Adrenal gland (tissue), 12 donors: Measurements from ENCODE around the gene VAMP3. TPM values are rescaled to one million over a fixed set of nuclear protein-coding genes. Genes with fewer than 3 reads are reported as not detected.

Experiments used
- DNase-seq, 7 donors: peaks; one replicate each; pipeline ENCODE4 v3.0.0-alpha.2; 2019 to 2020
- H3K27ac ChIP-seq, 5 donors: fragments of 200-600 bp; sonication (generic) in 4 of 5; 1 replicate in 3 of 5; 2 replicates in 2 of 5; pipeline versions ENCODE4 v1.5.1 to v1.8.0; 2016 to 2020; ENCODE audit warnings: mild to moderate bottlenecking in 1 of 5
- H3K27me3 ChIP-seq: fragments of 200-600 bp; 2 replicates; pipeline ENCODE4 v1.8.0; 2021
- H3K36me3 ChIP-seq, 2 donors: fragments of 200-600 bp; replicated peaks in 1 of 2; 1 replicate in 1 of 2; 2 replicates in 1 of 2; pipeline versions ENCODE4 v1.5.1 to v1.8.0; 2018 to 2022
- H3K4me1 ChIP-seq, 2 donors: fragments of 200-600 bp; replicated peaks in 1 of 2; 1 replicate in 1 of 2; 2 replicates in 1 of 2; pipeline versions ENCODE4 v1.5.1 to v1.8.0; 2018 to 2021
- H3K4me3 ChIP-seq, 4 donors: fragments of 200-600 bp; sonication (generic) in 3 of 4; one replicate each; pipeline ENCODE4 v1.5.1; 2016 to 2018
- H3K9me3 ChIP-seq, 3 donors: fragments of 200-600 bp; sonication (generic) in 1 of 3; replicated peaks in 1 of 3; 1 replicate in 2 of 3; 2 replicates in 1 of 3; pipeline versions ENCODE4 v1.5.1 to v1.8.0; 2016 to 2021
- POLR2A ChIP-seq, 2 donors: fragments of 450-650 bp; IDR thresholded peaks; one replicate each; pipeline ENCODE4 v1.6.1; 2017; ENCODE audit warnings: antibody characterized with exemption in 2 of 2, mild to moderate bottlenecking in 2 of 2, moderate library complexity in 1 of 2
- WGBS, 4 donors: extraction: QIAGEN DNeasy Blood & Tissue Kit in 2 of 4; methylation state at CpG; one replicate each; pipeline versions ENCODE4 v1.1.5 to v1.1.7; 2013 to 2017; 5-methylcytosine and 5-hydroxymethylcytosine counted together
- intact Hi-C, 2 donors: fragments of 100-400 bp; cut with DNase I; formaldehyde crosslinking; loops; one replicate each; pipeline versions ENCODE4 v1.14.1 to v1.15.0; 2022 to 2023
- polyA plus RNA-seq, 3 donors: library from polyadenylated mRNA; stranded (reverse); fragments of 200-250 nt in 2 of 3; fragments of 350-450 nt in 1 of 3; fragmentation: Illumina TruSeq in 1 of 3; extraction: RNeasy Lipid Tissue Mini Kit (QIAGEN cat#74804) in 1 of 3; gene quantifications; one replicate each; pipeline ENCODE4 v1.2.3, GENCODE V29; 2013 to 2014
- total RNA-seq, 9 donors: library from RNA; depleted of rRNA in 4 of 9; stranded (reverse); fragments of >200 nt in 4 of 9; fragments of 120-200 nt in 1 of 9; fragmentation: NEBNext Ultra II Directional in 1 of 9; extraction: Animal tissue kit (Norgen Biotek cat#: 25700) in 1 of 9; gene quantifications; one replicate each; pipeline versions ENCODE4 v1.1.0 to v1.2.4, GENCODE V29; 2013 to 2023
- TF ChIP-seq, protein P1 (sequence below), 6 experiments: fragments of 450-650 bp in 4 of 6; fragments of 200-600 bp in 2 of 6; sonication (generic) in 1 of 6; IDR thresholded peaks; 1 replicate in 5 of 6; 2 replicates in 1 of 6; pipeline versions ENCODE4 v1.5.1 to v1.8.0; 2016 to 2021; ENCODE audit warnings: antibody characterized with exemption in 6 of 6, mild to moderate bottlenecking in 2 of 6, moderate library complexity in 1 of 6
- donor health status: healthy with polysubstance abuse.
- donor health status: Bipolar disorder and iron deficiency.
- donor health status: DM: yes; HTN: yes; CAD: no.
- donor health status: DM: no; HTN: no; CAD: no.
- donor health status: DM: no; HTN: no; CAD: no.
- donor health status: DM: yes; HTN: yes; CAD: no.

The VAMP3 gene
- total and polyA plus RNA-seq, 12 donors, result 52.0 to 186 (median 114) TPM

DNA sequence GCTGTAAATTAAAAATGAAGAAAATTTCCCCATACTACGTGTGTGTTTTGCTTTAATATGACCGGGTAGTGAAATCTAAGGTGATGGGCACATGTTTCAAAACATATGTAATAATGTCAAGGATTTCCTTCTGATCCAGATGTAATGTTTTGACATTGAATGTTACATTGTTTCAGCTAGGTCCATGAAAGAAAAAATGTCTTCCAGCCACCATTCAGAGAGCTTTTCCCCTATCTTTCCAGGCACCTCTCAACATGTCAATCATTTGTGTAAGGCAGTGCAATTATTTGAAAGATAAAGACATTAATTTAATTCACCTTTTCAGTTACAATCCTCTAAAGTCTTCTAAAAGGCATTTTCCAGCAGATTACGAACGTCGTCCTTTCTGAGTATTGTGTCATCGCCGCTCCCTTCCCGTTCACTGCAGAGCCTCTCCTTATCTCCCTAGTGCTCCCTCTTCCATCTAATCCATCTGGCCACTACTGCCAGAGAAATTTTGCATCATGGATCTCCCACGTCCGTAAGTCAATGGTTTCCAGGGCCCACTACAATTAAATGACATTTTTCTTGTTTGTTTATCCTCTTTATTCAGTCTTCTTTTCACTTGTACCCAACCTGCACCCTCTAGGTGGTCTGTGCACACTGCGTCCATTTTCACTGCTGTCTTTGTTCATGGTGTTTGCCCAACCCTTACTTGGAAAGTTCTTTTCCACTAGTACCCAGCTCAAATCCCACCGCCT, 1.3 kb upstream of the VAMP3 start:
- Histone ChIP-seq H3K4me3 (no peak overlapping the region), H3K4me1 (peaks cover 7 to 14% of the 10 kb centered on the region in 2 donors), H3K27ac (peak overlapping the region in 1 of 5 donors; percentile 90), H3K9me3 (no peaks in the 10 kb centered on the region), H3K36me3 (no peaks in the 10 kb centered on the region), H3K27me3 (no peaks in the 10 kb centered on the region)
- intact Hi-C loops, result no loop called here
- DNase-seq, result no peak
- 83 to 89% (median 84%) methylated on average over 12 of the region's 12 CpGs for WGBS, 4 donors
- TF ChIP-seq, protein P1, sequence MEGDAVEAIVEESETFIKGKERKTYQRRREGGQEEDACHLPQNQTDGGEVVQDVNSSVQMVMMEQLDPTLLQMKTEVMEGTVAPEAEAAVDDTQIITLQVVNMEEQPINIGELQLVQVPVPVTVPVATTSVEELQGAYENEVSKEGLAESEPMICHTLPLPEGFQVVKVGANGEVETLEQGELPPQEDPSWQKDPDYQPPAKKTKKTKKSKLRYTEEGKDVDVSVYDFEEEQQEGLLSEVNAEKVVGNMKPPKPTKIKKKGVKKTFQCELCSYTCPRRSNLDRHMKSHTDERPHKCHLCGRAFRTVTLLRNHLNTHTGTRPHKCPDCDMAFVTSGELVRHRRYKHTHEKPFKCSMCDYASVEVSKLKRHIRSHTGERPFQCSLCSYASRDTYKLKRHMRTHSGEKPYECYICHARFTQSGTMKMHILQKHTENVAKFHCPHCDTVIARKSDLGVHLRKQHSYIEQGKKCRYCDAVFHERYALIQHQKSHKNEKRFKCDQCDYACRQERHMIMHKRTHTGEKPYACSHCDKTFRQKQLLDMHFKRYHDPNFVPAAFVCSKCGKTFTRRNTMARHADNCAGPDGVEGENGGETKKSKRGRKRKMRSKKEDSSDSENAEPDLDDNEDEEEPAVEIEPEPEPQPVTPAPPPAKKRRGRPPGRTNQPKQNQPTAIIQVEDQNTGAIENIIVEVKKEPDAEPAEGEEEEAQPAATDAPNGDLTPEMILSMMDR (IDR thresholded peaks at IDR 0.05), result no peak
- no peak for TF ChIP-seq POLR2A (IDR thresholded peaks at IDR 0.05)

DNA sequence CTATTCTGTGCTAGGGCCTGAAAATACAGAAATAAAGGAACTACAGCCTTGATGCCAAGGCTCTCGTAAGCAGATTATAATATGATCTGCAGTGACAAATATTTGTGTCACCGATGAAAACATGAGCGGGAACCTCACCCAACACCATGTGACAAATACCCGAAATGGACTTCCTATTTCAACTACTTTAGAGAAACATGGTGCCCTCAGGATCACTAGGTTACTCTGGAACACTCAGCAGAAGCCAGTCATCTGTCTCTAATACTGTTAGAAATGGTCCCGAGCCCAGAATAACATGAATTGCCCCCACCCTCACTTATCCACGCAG, 463 bp upstream of the VAMP3 start:
- 7 to 12% (median 8%) methylated on average over 5 to 6 of the region's 6 CpGs for WGBS, 4 donors

DNA sequence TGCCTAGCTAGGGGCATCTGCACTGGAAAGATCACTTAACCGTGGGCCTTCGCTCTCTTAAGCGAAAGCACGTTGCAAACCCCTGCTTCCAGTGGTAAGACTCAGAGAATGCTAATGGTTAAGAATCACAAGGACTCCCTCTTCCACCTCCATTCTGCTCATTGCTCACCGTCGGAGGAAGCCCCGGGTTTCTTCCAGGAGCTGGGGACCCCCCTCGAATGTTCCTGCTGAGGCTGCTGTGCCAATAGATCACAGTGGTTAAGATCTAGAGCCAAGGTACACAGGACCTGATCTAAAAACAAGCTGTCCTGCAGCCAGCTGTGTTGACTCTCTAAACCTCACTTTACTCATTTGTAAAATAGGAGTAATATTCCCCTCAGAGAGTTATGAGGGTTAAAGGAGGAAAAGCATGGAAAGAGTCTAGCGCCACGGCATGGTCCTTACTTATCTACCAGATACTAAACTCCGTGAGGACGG, 765 bp downstream of the VAMP3 start:
- TF ChIP-seq POLR2A (IDR thresholded peaks at IDR 0.05), result no peak
- TF ChIP-seq, protein P1 (IDR thresholded peaks at IDR 0.05), result no peak
- H3K4me3 ChIP-seq, result peak overlapping the region; percentile 19 to 100 (median 90)
- H3K36me3 ChIP-seq, result peaks cover 0 to under 1% of the 10 kb centered on the region in 2 donors
- peaks cover 7 to 14% of the 10 kb centered on the region in 2 donors for H3K4me1 ChIP-seq
- no peaks in the 10 kb centered on the region for H3K9me3 ChIP-seq
- WGBS, 4 donors, result 14 to 26% (median 17%) methylated on average over 12 of the region's 12 CpGs
- H3K27me3 ChIP-seq, result no peaks in the 10 kb centered on the region
- intact Hi-C loops, result no loop called here
- H3K27ac ChIP-seq, result peak overlapping the region; percentile 73 to 98 (median 94)
- no peak for DNase-seq

More for the DNA sequence above, 463 bp upstream of the VAMP3 start:
- peak overlapping the region in 4 of 5 donors; percentile 90 to 98 (median 96) for H3K27ac ChIP-seq
- no peaks in the 10 kb centered on the region for H3K36me3 ChIP-seq
- TF ChIP-seq POLR2A (IDR thresholded peaks at IDR 0.05), result no peak
- H3K9me3 ChIP-seq, result no peaks in the 10 kb centered on the region
- H3K27me3 ChIP-seq, result no peaks in the 10 kb centered on the region
- H3K4me1 ChIP-seq, result peaks cover 7 to 14% of the 10 kb centered on the region in 2 donors
- intact Hi-C loops, result no loop called here
- peak overlapping the region in 3 of 4 donors; percentile 35 to 100 (median 93) for H3K4me3 ChIP-seq
- peak in 3 of 7 donors; percentile 28 to 36 (median 35) for DNase-seq

DNA sequence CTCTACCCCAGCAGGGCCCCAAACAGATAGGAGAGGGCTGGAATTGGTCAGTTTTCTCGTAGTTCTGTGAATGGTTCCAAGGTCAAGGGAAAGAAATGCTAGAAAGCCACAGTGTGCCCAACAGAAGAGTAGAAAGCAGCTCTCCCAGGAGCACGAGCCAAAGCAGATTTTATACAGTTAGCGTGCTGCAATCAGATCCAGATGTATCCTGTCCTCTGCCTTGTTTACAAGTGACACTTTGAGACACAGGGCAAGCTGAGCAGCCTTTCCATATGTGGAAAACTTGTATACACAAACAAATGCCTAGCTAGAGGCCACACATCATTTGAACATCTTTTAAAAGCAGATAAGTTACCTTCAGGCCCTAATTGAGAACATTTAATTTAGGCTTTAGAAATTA, 6.5 kb downstream of the VAMP3 start:
- no peak overlapping the region for H3K4me3 ChIP-seq
- DNase-seq, result no peak
- no peak overlapping the region for H3K27ac ChIP-seq
- intact Hi-C loops, result no loop called here
- no peaks in the 10 kb centered on the region for H3K9me3 ChIP-seq
- WGBS, 4 donors, result 72 to 79% (median 78%) methylated on average over 3 of the region's 3 CpGs
- H3K27me3 ChIP-seq, result no peaks in the 10 kb centered on the region
- peaks cover 0 to 40% of the 10 kb centered on the region in 2 donors for H3K36me3 ChIP-seq
- H3K4me1 ChIP-seq, result peaks cover 0 to 5% of the 10 kb centered on the region in 2 donors
- TF ChIP-seq, protein P1 (IDR thresholded peaks at IDR 0.05), result no peak
- no peak for TF ChIP-seq POLR2A (IDR thresholded peaks at IDR 0.05)
